NCI-H1048 (cell line): ENCODE data around the gene FAM81A.
"Not testable (repeated sequence)": the region's sequence is repeated elsewhere in the genome, so short reads cannot be mapped to it uniquely, and the experiment has no call there.

ENCODE experiments used
- DNase-seq: peaks from one replicate; lab custom pipeline; 2025; lab: John Stamatoyannopoulos, UW

The FAM81A gene

GRCh38 chr15:59485036-59485435, 47.0 kb downstream of the FAM81A start:
- DNase-seq: no peak

- DNase-seq: not testable (repeated sequence)
These were observed 51.5 kb downstream of the FAM81A start for GRCh38 chr15:59489485-59489884.

GRCh38 chr15:59491062-59491461, 53.1 kb downstream of the FAM81A start:
- DNase-seq: no peak

GRCh38 chr15:59492389-59493377, 54.7 kb downstream of the FAM81A start:
- DNase-seq: peak; percentile 39

GRCh38 chr15:59501597-59501996, 63.6 kb downstream of the FAM81A start:
- DNase-seq: no peak

- no peak for DNase-seq
These were observed 77.2 kb downstream of the FAM81A start for GRCh38 chr15:59515190-59515589.

- DNase-seq: no peak
These were observed 78.9 kb downstream of the FAM81A start for GRCh38 chr15:59516655-59517461.

GRCh38 chr15:59519329-59519728, 81.3 kb downstream of the FAM81A start:
- no peak for DNase-seq

- no peak for DNase-seq
These were observed 83.5 kb downstream of the FAM81A start for GRCh38 chr15:59521443-59521842.

GRCh38 chr15:59522988-59523461, 85.0 kb downstream of the FAM81A start:
- DNase-seq: no peak

- no peak for DNase-seq
These were observed 85.7 kb downstream of the FAM81A start for GRCh38 chr15:59523702-59524101.

- DNase-seq: no peak
These were observed 86.3 kb downstream of the FAM81A start for GRCh38 chr15:59524331-59524731.

GRCh38 chr15:59526466-59526865, 88.5 kb downstream of the FAM81A start:
- DNase-seq: not testable (repeated sequence)

GRCh38 chr15:59528429-59528828, 90.4 kb downstream of the FAM81A start:
- DNase-seq: no peak

GRCh38 chr15:59528961-59529402, 91.0 kb downstream of the FAM81A start:
- peak; percentile 70 for DNase-seq

GRCh38 chr15:59531066-59531675, 93.2 kb downstream of the FAM81A start:
- no peak for DNase-seq

GRCh38 chr15:59532770-59533379, 94.9 kb downstream of the FAM81A start:
- DNase-seq: peak; percentile 35

GRCh38 chr15:59536553-59536952, 98.6 kb downstream of the FAM81A start:
- DNase-seq: no peak

GRCh38 chr15:59537403-59537802, 99.4 kb downstream of the FAM81A start:
- DNase-seq: peak; percentile 25

- no peak for DNase-seq
These were observed 100.5 kb downstream of the FAM81A start for GRCh38 chr15:59538494-59538893.

GRCh38 chr15:59539799-59540198, 101.8 kb downstream of the FAM81A start:
- no peak for DNase-seq

- no peak for DNase-seq
These were observed 102.7 kb downstream of the FAM81A start for GRCh38 chr15:59540654-59541053.
